Fibroblast of villous mesenchyme (primary cell): ENCODE measurements around the gene ZBTB34. TPM values are rescaled to one million over a fixed set of nuclear protein-coding genes. Genes with fewer than 3 reads are reported as not detected.

Experiments used
- DNase-seq: peaks from one replicate; pipeline ENCODE4 v3.0.0-alpha.2; 2010; ENCODE audit warnings: low read depth
- H3K4me3 ChIP-seq: 2 replicates; pipeline ENCODE4 v1.5.1; 2011; ENCODE audit warnings: low read depth, mild to moderate bottlenecking, low read length
- total RNA-seq: library from RNA; depleted of rRNA; stranded (reverse); fragments of >200 nt; gene quantifications from 2 replicates; pipeline ENCODE4 v1.2.3, GENCODE V29; 2012
- TF ChIP-seq, protein P1 (sequence below): IDR thresholded peaks from 2 replicates; pipeline ENCODE4 v1.5.1; 2012; ENCODE audit warnings: low read depth, mild to moderate bottlenecking, low read length; ENCODE audit not compliant: insufficient read depth

ZBTB34 gene
- total RNA-seq, 1 donor = 6.9 TPM

DNA sequence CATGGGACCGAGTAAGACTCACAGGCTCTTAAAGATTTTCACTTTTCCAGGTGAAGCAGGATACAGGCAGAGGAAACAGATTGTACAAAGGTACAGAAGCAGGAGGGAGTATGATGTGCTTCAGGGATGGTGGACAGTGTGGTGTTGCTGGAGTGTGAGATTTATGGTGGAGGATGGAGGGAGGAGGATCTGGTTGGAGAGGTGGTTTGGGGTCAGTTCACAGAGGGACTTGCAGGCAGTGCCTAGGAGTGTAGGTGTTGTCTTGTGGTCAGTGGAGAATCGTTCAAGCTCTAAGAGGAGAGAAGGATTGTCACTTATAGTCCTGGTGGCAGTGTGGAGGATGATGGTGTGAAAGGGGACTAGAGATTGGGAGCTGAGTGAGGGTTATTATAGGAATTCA lies 65.9 kb downstream of the ZBTB34 start:
- no peak overlapping the region for H3K4me3 ChIP-seq
- TF ChIP-seq, protein P1, sequence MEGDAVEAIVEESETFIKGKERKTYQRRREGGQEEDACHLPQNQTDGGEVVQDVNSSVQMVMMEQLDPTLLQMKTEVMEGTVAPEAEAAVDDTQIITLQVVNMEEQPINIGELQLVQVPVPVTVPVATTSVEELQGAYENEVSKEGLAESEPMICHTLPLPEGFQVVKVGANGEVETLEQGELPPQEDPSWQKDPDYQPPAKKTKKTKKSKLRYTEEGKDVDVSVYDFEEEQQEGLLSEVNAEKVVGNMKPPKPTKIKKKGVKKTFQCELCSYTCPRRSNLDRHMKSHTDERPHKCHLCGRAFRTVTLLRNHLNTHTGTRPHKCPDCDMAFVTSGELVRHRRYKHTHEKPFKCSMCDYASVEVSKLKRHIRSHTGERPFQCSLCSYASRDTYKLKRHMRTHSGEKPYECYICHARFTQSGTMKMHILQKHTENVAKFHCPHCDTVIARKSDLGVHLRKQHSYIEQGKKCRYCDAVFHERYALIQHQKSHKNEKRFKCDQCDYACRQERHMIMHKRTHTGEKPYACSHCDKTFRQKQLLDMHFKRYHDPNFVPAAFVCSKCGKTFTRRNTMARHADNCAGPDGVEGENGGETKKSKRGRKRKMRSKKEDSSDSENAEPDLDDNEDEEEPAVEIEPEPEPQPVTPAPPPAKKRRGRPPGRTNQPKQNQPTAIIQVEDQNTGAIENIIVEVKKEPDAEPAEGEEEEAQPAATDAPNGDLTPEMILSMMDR = no peak
- DNase-seq = no peak

DNA sequence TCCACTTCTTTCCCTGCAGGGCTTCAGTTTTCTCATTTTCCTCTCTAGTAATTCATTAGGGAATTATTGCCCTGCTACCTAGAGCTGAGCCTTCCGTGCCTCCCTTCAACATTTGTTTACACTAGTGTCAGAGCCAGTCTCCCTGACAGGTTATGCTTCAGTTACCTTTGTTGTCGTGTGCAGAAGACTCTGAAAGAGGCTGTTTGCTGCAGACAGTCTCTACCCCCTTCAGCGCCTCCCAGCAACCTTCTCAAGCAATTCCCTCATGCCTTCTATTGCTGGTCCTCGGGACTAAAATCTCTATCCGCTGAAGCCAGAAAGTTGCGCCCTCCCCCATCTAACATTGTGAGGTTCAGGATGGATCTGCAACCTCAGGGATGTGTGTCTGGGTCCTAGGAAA lies 67.0 kb downstream of the ZBTB34 start:
- DNase-seq = no peak
- H3K4me3 ChIP-seq = no peak overlapping the region
- TF ChIP-seq, protein P1 = no peak

DNA sequence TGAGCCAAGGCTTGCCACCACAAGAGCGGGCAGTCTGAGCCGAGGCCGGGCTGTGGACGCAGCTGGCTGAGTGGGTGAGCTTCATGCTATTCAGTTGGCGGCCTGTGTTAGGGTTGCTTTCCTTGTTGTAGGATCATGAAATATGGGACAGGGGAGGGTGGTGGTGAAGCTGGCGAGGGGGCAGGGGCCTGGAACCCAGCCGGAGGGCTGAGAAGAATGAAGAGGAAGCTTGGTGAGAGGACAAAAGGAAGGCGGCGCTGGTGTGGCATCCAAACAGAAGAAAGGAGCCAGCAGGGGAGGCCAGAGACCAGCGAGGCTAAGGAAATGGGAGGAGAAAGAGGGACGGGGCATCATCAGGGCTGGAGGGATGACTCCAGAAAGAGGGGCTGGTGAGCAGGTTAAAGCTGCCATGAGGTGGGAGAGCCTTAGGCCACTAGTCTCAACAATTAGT lies 72.5 kb downstream of the ZBTB34 start:
- no peak overlapping the region for H3K4me3 ChIP-seq
- no peak for DNase-seq
- TF ChIP-seq, protein P1 = no peak

DNA sequence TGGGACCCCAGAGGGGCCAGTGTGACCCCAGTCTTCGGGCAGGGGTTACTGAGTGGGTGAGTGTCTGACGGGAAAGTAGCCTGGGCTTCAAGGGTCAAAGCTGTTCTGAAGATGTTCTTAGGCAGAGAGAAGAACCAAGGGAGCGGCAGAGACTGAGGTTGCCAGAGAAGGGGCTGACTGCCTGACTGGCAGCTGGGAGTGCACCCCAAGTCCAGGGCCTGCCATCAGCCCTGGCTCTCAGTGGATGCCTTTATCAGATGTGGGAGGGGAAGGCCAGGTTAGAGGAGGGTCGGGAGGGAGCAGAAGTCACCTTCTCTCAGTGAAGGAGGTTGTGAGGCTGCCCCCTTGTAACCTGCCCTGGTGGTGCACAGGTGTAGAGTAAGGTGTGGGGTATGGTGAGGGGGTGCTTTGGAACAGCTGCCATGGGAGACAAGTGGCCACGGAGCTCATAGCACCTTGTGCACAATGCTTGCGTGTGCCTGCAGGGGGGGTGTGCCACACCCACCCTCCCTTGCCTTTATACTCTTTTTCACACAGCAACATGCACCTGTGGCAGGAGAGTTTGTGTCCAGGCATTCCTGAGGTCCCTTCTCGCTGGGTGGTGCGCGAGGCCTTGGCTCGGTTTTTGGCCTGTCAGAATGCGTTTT lies 73.0 kb downstream of the ZBTB34 start:
- no peak for DNase-seq
- H3K4me3 ChIP-seq = no peak overlapping the region
- TF ChIP-seq, protein P1 = no peak

DNA sequence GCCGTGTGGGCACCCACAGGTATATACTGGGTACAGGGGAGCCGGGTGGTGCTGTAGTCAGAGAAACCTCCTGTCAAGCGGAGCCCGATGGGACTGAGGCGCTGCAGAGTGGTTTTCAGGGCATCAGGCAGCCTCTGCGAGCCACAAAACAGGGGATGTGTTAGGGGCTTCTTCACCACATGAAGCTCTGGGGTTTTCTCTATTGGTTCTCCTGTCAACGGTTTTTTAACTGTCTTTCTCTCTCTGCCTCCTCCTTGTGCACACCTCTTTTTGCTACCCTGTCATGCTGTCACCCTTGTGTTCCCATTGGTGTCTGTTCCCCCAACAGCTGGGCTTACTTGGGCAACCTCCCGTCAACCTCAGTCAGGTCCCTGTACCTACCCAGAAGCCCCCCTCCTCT lies 74.0 kb downstream of the ZBTB34 start:
- TF ChIP-seq, protein P1 = no peak
- H3K4me3 ChIP-seq = no peak overlapping the region
- DNase-seq = no peak

Other genes with a start within 250 kb of the ZBTB34 start
- gene LMX1B, start 246.7 kb upstream of the ZBTB34 start, total RNA-seq = not detected in 2 replicates
- gene ZBTB43, start 55.6 kb upstream of the ZBTB34 start, total RNA-seq = 9.0 and 13.0 TPM in 2 replicates
- 1.6 and 2.6 TPM in 2 replicates for gene RALGPS1, start 54.1 kb downstream of the ZBTB34 start, total RNA-seq